ENCODE data around the gene RBBP7.

DNA sequence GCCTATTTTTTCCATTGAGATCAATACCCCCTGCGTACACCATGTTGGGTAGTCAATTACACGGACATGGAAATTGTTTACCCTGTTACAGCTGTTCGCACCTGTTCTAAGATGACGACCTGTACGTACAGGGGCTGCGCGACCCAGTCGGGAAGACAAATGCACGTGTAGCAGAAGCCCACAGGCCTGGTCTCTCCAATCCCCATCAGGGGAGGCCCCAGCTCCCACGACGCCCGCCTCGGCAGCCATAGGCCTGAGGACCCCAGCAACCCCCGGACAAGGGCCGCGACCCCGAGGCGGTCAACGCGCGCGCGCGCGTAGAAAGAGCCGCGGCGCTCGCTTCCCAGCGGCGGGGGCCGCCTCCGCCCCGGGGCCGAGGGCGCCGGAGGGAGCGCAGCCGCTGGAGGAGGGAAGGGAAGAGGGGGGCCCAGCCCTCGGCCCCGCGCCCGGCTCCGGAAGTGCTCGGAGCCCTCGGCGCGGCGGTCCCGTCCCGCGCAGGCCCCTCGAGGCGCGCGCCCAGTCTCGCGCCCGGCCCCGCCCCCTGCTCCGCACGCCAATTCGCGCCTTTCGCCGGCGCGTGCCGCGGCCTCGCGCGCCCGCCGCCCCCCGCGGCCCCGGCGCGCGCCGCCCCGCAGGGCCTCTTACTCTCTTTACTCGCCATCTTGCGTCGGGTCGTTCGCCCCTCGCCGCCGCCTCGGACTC is 618 bp downstream of the RBBP7 start:
- no peak for TF ChIP-seq CTCF (IDR thresholded peaks at IDR 0.05; ENCODE audit: low read depth, low read length)
- TF ChIP-seq POLR2A (IDR thresholded peaks at IDR 0.05; ENCODE audit: extremely low read depth, insufficient read length), result no peak
- TF ChIP-seq, protein P1, sequence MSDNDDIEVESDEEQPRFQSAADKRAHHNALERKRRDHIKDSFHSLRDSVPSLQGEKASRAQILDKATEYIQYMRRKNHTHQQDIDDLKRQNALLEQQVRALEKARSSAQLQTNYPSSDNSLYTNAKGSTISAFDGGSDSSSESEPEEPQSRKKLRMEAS (IDR thresholded peaks at IDR 0.05; ENCODE audit: low read depth, low read length), result 0 out of 2 replicates have a peak, but pooled peaks have one; percentile 3
